Measurements from ENCODE around the gene CAT. TPM values are rescaled to one million over a fixed set of nuclear protein-coding genes. Genes with fewer than 3 reads are reported as not detected.

Gene CAT
- total and polyA plus RNA-seq, 10 donors: 55.2 to 149 (median 110) TPM

GRCh38 chr11:34475656-34476055, 36.9 kb downstream of the CAT start:
- Histone ChIP-seq H3K27ac (no peak overlapping the region), H3K4me3 (no peak overlapping the region), H3K9me3 (no peaks in the 10 kb centered on the region), H3K4me1 (no peaks in the 10 kb centered on the region), H3K27me3 (replicated peaks in 1 of 7) (no peaks in the 10 kb centered on the region), H3K36me3 (peaks cover 2 to 45% (median 34%) of the 10 kb centered on the region in 6 donors)
- intact Hi-C loops (cut with DNase I; ENCODE audit: low total_unique reads): no loop called here
- TF ChIP-seq POLR2AphosphoS5 (IDR thresholded peaks at IDR 0.05) (no peak), CTCF (IDR thresholded peaks at IDR 0.05 in 8 of 11, conservative IDR thresholded peaks at IDR 0.05 in 3 of 11) (no peak), POLR2A (IDR thresholded peaks at IDR 0.05) (no peak)
- WGBS, 5 donors: 37 to 60% (median 46%) methylated on average over 3 of the region's 3 CpGs
- no peak for DNase-seq

- no peak for DNase-seq
- no peak overlapping the region for H3K27ac ChIP-seq
- TF ChIP-seq POLR2A (IDR thresholded peaks at IDR 0.05) (no peak), POLR2AphosphoS5 (IDR thresholded peaks at IDR 0.05) (no peak), CTCF (IDR thresholded peaks at IDR 0.05 in 8 of 11, conservative IDR thresholded peaks at IDR 0.05 in 3 of 11) (no peak)
- 75 to 91% (median 83%) methylated on average over 4 of the region's 4 CpGs for WGBS, 5 donors
- intact Hi-C loops (cut with DNase I; ENCODE audit: low total_unique reads): no loop called here
- H3K4me1 ChIP-seq: no peaks in the 10 kb centered on the region
- H3K9me3 ChIP-seq: no peaks in the 10 kb centered on the region
- peaks cover 0 to 33% (median 22%) of the 10 kb centered on the region in 6 donors for H3K36me3 ChIP-seq
- H3K27me3 ChIP-seq (replicated peaks in 1 of 7): no peaks in the 10 kb centered on the region
- H3K4me3 ChIP-seq: no peak overlapping the region
Observed at GRCh38 chr11:34476849-34477248, 38.1 kb downstream of the CAT start.

GRCh38 chr11:34478845-34479663, 40.3 kb downstream of the CAT start:
- Histone ChIP-seq H3K27me3 (replicated peaks in 1 of 7) (no peaks in the 10 kb centered on the region), H3K4me3 (no peak overlapping the region), H3K36me3 (peaks cover 0 to 11% (median 4%) of the 10 kb centered on the region in 6 donors), H3K27ac (no peak overlapping the region), H3K4me1 (no peaks in the 10 kb centered on the region), H3K9me3 (no peaks in the 10 kb centered on the region)
- DNase-seq: no peak
- intact Hi-C loops (cut with DNase I; ENCODE audit: low total_unique reads): no loop called here
- no peak for TF ChIP-seq CTCF (IDR thresholded peaks at IDR 0.05 in 8 of 11, conservative IDR thresholded peaks at IDR 0.05 in 3 of 11)
- 72 to 89% (median 83%) methylated on average over 8 of the region's 8 CpGs for WGBS, 5 donors

- WGBS, 5 donors: 42 to 76% (median 70%) methylated on average over 3 of the region's 3 CpGs
- intact Hi-C loops (cut with DNase I; ENCODE audit: low total_unique reads): no loop called here
- DNase-seq: no peak
- H3K36me3 ChIP-seq: no peaks in the 10 kb centered on the region
- no peaks in the 10 kb centered on the region for H3K4me1 ChIP-seq
- no peaks in the 10 kb centered on the region for H3K27me3 ChIP-seq (replicated peaks in 1 of 7)
- no peak overlapping the region for H3K4me3 ChIP-seq
- no peaks in the 10 kb centered on the region for H3K9me3 ChIP-seq
- no peak for TF ChIP-seq POLR2A (IDR thresholded peaks at IDR 0.05)
- TF ChIP-seq CTCF (IDR thresholded peaks at IDR 0.05 in 8 of 11, conservative IDR thresholded peaks at IDR 0.05 in 3 of 11): no peak
- no peak for TF ChIP-seq POLR2AphosphoS5 (IDR thresholded peaks at IDR 0.05)
- H3K27ac ChIP-seq: no peak overlapping the region
Observed at GRCh38 chr11:34480314-34480713, 41.6 kb downstream of the CAT start.
